HG03469 (cell line): ENCODE measurements around the gene B4GALT5.

Experiments used
- ATAC-seq: cut with Tn5 transposase; IDR thresholded peaks from one replicate; pipeline ENCODE4 v1.9.1; 2021; ENCODE audit warnings: mild to moderate bottlenecking, moderate library complexity, moderate number of reproducible peaks; ENCODE audit not compliant: unreplicated experiment

Gene B4GALT5

GRCh38 chr20:49659056-49659455 is 54.6 kb downstream of the B4GALT5 start:
- ATAC-seq = no peak

GRCh38 chr20:49658508-49658907 is 55.2 kb downstream of the B4GALT5 start:
- ATAC-seq = no peak

- ATAC-seq = no peak
These were observed 56.4 kb downstream of the B4GALT5 start for GRCh38 chr20:49657118-49657901.

- no peak for ATAC-seq
These were observed 57.4 kb downstream of the B4GALT5 start for GRCh38 chr20:49656304-49656703.

GRCh38 chr20:49653925-49654434 is 59.7 kb downstream of the B4GALT5 start:
- no peak for ATAC-seq

GRCh38 chr20:49649672-49650071 is 64.0 kb downstream of the B4GALT5 start:
- no peak for ATAC-seq

- no peak for ATAC-seq
These were observed 66.1 kb downstream of the B4GALT5 start for GRCh38 chr20:49647550-49647949.

- ATAC-seq = no peak
These were observed 67.2 kb downstream of the B4GALT5 start for GRCh38 chr20:49646528-49646927.

- no peak for ATAC-seq
These were observed 67.6 kb downstream of the B4GALT5 start for GRCh38 chr20:49646126-49646525.

GRCh38 chr20:49644980-49645565 is 68.6 kb downstream of the B4GALT5 start:
- ATAC-seq = no peak

- ATAC-seq = no peak
These were observed 70.9 kb downstream of the B4GALT5 start for GRCh38 chr20:49642816-49643215.

GRCh38 chr20:49641683-49642656 is 71.7 kb downstream of the B4GALT5 start:
- ATAC-seq = no peak

GRCh38 chr20:49637046-49637637 is 76.5 kb downstream of the B4GALT5 start:
- ATAC-seq = no peak

GRCh38 chr20:49636447-49636846 is 77.2 kb downstream of the B4GALT5 start:
- no peak for ATAC-seq

- no peak for ATAC-seq
These were observed 77.8 kb downstream of the B4GALT5 start for GRCh38 chr20:49635866-49636265.

- ATAC-seq = no peak
These were observed 78.5 kb downstream of the B4GALT5 start for GRCh38 chr20:49635166-49635565.

- ATAC-seq = no peak
These were observed 79.6 kb downstream of the B4GALT5 start for GRCh38 chr20:49634116-49634515.

GRCh38 chr20:49633643-49634042 is 80.0 kb downstream of the B4GALT5 start:
- ATAC-seq = no peak

GRCh38 chr20:49633023-49633422 is 80.7 kb downstream of the B4GALT5 start:
- no peak for ATAC-seq

- no peak for ATAC-seq
These were observed 81.7 kb downstream of the B4GALT5 start for GRCh38 chr20:49631856-49632418.
